HG03097 (cell line): ENCODE measurements around the gene FAM131A.
"Not testable (repeated sequence)": the region's sequence is repeated elsewhere in the genome, so short reads cannot be mapped to it uniquely, and the experiment has no call there.

Source experiments
- ATAC-seq: cut with Tn5 transposase; IDR thresholded peaks from one replicate; pipeline ENCODE4 v1.9.1; 2021; ENCODE audit not compliant: unreplicated experiment, low FRiP score

FAM131A gene

GRCh38 chr3:184338511-184338945 is 1.1 kb downstream of the FAM131A start:
- no peak for ATAC-seq

- ATAC-seq = no peak
Measured at GRCh38 chr3:184339001-184339400, 1.6 kb downstream of the FAM131A start.

GRCh38 chr3:184339451-184340135 is 2.2 kb downstream of the FAM131A start:
- ATAC-seq = not testable (repeated sequence)

GRCh38 chr3:184341925-184342324 is 4.5 kb downstream of the FAM131A start:
- ATAC-seq = no peak

GRCh38 chr3:184343200-184343876 is 5.9 kb downstream of the FAM131A start:
- no peak for ATAC-seq

GRCh38 chr3:184344579-184345316 is 7.3 kb downstream of the FAM131A start:
- ATAC-seq = no peak

GRCh38 chr3:184345317-184346144 is 8.1 kb downstream of the FAM131A start:
- no peak for ATAC-seq

- ATAC-seq = no peak
Measured at GRCh38 chr3:184346480-184347190, 9.2 kb downstream of the FAM131A start.

- ATAC-seq = no peak
Measured at GRCh38 chr3:184347321-184348056, 10.1 kb downstream of the FAM131A start.

- no peak for ATAC-seq
Measured at GRCh38 chr3:184348057-184348382, 10.6 kb downstream of the FAM131A start.

GRCh38 chr3:184349563-184350470 is 12.4 kb downstream of the FAM131A start:
- ATAC-seq = no peak

- no peak for ATAC-seq
Measured at GRCh38 chr3:184350618-184351017, 13.2 kb downstream of the FAM131A start.

- no peak for ATAC-seq
Measured at GRCh38 chr3:184351511-184352148, 14.2 kb downstream of the FAM131A start.

- ATAC-seq = no peak
Measured at GRCh38 chr3:184352149-184352785, 14.9 kb downstream of the FAM131A start.

- ATAC-seq = no peak
Measured at GRCh38 chr3:184352897-184353545, 15.6 kb downstream of the FAM131A start.

GRCh38 chr3:184353546-184353941 is 16.1 kb downstream of the FAM131A start:
- ATAC-seq = no peak

- ATAC-seq = no peak
Measured at GRCh38 chr3:184354121-184354728, 16.8 kb downstream of the FAM131A start.
